ENCODE measurements around the gene ELMOD1. TPM values are rescaled to one million over a fixed set of nuclear protein-coding genes. Genes with fewer than 3 reads are reported as not detected.

ELMOD1 gene
- total and polyA plus RNA-seq, 2 of the 4 experiments (the other 2 are of a cell fraction) = 0.18 to 0.29 TPM

DNA sequence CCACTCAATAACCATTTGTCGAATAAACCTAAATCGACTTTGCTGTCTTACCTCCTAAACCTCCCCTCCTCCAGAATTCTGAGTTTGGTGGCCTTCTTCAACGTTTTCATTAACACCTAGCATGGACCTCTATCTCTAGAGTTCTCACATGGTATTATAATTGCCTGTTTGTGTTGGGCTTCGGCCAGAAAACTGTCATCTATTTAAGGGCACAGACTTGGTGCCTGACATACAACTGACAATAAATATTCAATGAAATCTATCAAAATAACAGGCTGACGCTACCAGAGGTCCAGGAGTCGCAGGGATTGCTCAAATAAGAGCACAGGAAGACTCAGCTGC is 26.1 kb upstream of the ELMOD1 start:
- H3K4ac ChIP-seq (ENCODE audit: low read depth, low read length) = peak overlapping the region; percentile 89
- H2AFZ ChIP-seq (replicated peaks; ENCODE audit: low read length, poor library complexity) = peak overlapping the region; percentile 91
- H2BK20ac ChIP-seq (ENCODE audit: low read depth, low read length) = 0 out of 2 replicates have a peak overlapping the region, but pooled peaks have one; percentile 40
- peaks cover 5 to 16% of the 10 kb centered on the region in 2 experiments; a peak in 2 of 4 replicates for H3K79me1 ChIP-seq (ENCODE audit: low read depth in 1 of 2, low read length in 2 of 2)
- BruUV-seq (replicated peaks) = no TSS peak
- H2BK5ac ChIP-seq (ENCODE audit: low read depth, low read length, poor library complexity, severe bottlenecking) = peak overlapping the region; percentile 77
- peak overlapping the region; percentile 85 to 88; a peak in 3 of 4 replicates for H4K8ac ChIP-seq (ENCODE audit: low read depth in 2 of 2, low read length in 2 of 2)
- ATAC-seq (ENCODE audit: low read depth) (no peak), DNase-seq (no peak)
- peaks cover 7% of the 10 kb centered on the region for H3K4me1 ChIP-seq (ENCODE audit: control insufficient read depth, insufficient read depth, low read length)
- no peaks in the 10 kb centered on the region for H3K36me3 ChIP-seq (ENCODE audit: control insufficient read depth, insufficient read depth, low read length)
- CTCF ChIA-PET = no interaction called here
- TF ChIP-seq NFE2L2 (IDR thresholded peaks at IDR 0.05; ENCODE audit: low read depth, low read length) (no peak), RAD21 (IDR thresholded peaks at IDR 0.05; ENCODE audit: low read length) (no peak), MXI1 (IDR thresholded peaks at IDR 0.05; ENCODE audit: borderline replicate concordance, low read depth, low read length) (no peak), SMC3 (IDR thresholded peaks at IDR 0.05; ENCODE audit: low read depth, low read length) (no peak), CHD1 (IDR thresholded peaks at IDR 0.05; ENCODE audit: low read depth, low read length) (no peak), FOS (IDR thresholded peaks at IDR 0.05; ENCODE audit: low read depth, low read length) (no peak), CEBPB (IDR thresholded peaks at IDR 0.05; ENCODE audit: low read depth, low read length) (no peak), MAFK (IDR thresholded peaks at IDR 0.05; ENCODE audit: low read depth, low read length) (no peak), RCOR1 (IDR thresholded peaks at IDR 0.05; ENCODE audit: insufficient replicate concordance, low read length) (no peak), MAZ (IDR thresholded peaks at IDR 0.05; ENCODE audit: borderline replicate concordance, low read depth, low read length) (no peak), POLR2A (IDR thresholded peaks at IDR 0.05; ENCODE audit: low read depth, low read length) (no peak), RFX5 (IDR thresholded peaks at IDR 0.05; ENCODE audit: low read depth, low read length) (no peak), BHLHE40 (IDR thresholded peaks at IDR 0.05; ENCODE audit: low read depth, low read length) (no peak), CTCF (conservative IDR thresholded peaks at IDR 0.05; ENCODE audit: low read depth, low read length) (no peak), ELK1 (IDR thresholded peaks at IDR 0.05; ENCODE audit: borderline replicate concordance, low read depth, low read length) (no peak)
- TF ChIP-seq, protein P1, sequence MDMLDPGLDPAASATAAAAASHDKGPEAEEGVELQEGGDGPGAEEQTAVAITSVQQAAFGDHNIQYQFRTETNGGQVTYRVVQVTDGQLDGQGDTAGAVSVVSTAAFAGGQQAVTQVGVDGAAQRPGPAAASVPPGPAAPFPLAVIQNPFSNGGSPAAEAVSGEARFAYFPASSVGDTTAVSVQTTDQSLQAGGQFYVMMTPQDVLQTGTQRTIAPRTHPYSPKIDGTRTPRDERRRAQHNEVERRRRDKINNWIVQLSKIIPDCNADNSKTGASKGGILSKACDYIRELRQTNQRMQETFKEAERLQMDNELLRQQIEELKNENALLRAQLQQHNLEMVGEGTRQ (IDR thresholded peaks at IDR 0.05; ENCODE audit: low read depth, low read length) = no peak
- peak overlapping the region; percentile 85; the same call in 1 of the 2 replicates for H4K91ac ChIP-seq (ENCODE audit: insufficient read depth, low read depth, low read length)
- H3K18ac ChIP-seq (ENCODE audit: low read depth, low read length) = 0 out of 2 replicates have a peak overlapping the region, but pooled peaks have one; percentile 82
- no peaks in the 10 kb centered on the region for H3K9me3 ChIP-seq (ENCODE audit: control insufficient read depth, insufficient read depth, low read length)
- H3K4me2 ChIP-seq (ENCODE audit: low read depth, low read length) = peak overlapping the region; percentile 94
- intact Hi-C loops (cut with micrococcal nuclease) = loop anchor here (10.0 kb wide), 1 partner anchor 1090 kb away; no protein-coding TSS in a partner anchor
- POLR2A ChIA-PET (ENCODE audit: unreplicated experiment) = interaction anchor here (1.0 kb wide), 1 partner anchor 41 kb away, joined by 4 read pairs; no protein-coding TSS in a partner anchor
- H3K23ac ChIP-seq (ENCODE audit: low read depth, low read length) = peak overlapping the region; percentile 88; the same call in 1 of the 2 replicates
- H3K27ac ChIP-seq (ENCODE audit: insufficient read depth, low read length) = peak overlapping the region; percentile 84
- H3K9me1 ChIP-seq (ENCODE audit: insufficient read depth, low read length) = peaks cover 6% of the 10 kb centered on the region
- dilution Hi-C loops (cut with HindIII; ENCODE audit: low sequenced_read_pairs, unreplicated experiment) = no loop called here
- peak overlapping the region; percentile 77 for H2AK9ac ChIP-seq (replicated peaks; ENCODE audit: low read depth, low read length, poor library complexity)
- H3K27me3 ChIP-seq (ENCODE audit: control insufficient read depth, insufficient read depth, low read length) = no peaks in the 10 kb centered on the region
- H2AK5ac ChIP-seq (ENCODE audit: low read depth, low read length) = no peak overlapping the region
- H2BK120ac ChIP-seq (ENCODE audit: low read depth, low read length) = peak overlapping the region; percentile 85
- H3K9ac ChIP-seq (ENCODE audit: low read depth, low read length) = peak overlapping the region; percentile 84
- 20% methylated on average over 1 of the region's 6 CpGs; no CpG with 5 or more reads in 1 of the 2 experiments for WGBS, 2 experiments (ENCODE audit: extremely low coverage in 2 of 2, insufficient read length in 1 of 2)
- H3K56ac ChIP-seq (ENCODE audit: extremely low read depth, insufficient read depth, low read length) = peak overlapping the region; percentile 81; the same call in 1 of the 2 replicates
- H3K4me3 ChIP-seq (ENCODE audit: insufficient read depth, low read depth, low read length) = peak overlapping the region; percentile 85
- H4K5ac ChIP-seq (ENCODE audit: low read depth, low read length) = peak overlapping the region; percentile 92
- in situ Hi-C loops (cut with MboI; ENCODE audit: low sequenced_read_pairs) = loop anchor here (5.0 kb wide), 1 partner anchor 127 kb away; no protein-coding TSS in a partner anchor
- 0 out of 2 replicates have a peak overlapping the region, but pooled peaks have one; percentile 47 for H3K14ac ChIP-seq (replicated peaks; ENCODE audit: low read depth, low read length)
- H4K20me1 ChIP-seq (ENCODE audit: insufficient read depth, low read length) = no peaks in the 10 kb centered on the region
- peak overlapping the region; percentile 13; the same call in 1 of the 3 replicates for H2BK15ac ChIP-seq (ENCODE audit: low read depth, low read length)
